Measurements from ENCODE around the gene RPTN.

The RPTN gene

GRCh38 chr1:152110365-152110859 is 48.6 kb downstream of the RPTN start:
- peak; percentile 43 for DNase-seq

DNA sequence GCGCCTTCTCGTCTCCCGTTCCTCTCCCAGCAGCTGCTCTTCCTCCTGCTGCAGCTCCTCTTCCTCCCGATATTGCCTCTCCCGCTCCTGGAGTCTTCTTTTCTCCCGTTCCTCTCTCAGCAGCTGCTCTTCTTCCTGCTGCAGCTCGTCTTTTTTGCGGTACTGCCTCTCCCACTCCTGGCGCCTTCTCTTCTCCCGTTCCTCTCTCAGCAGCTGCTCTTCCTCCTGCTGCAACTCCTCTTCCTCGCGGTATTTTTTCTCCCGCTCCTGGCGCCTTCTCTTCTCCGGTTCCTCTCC is 49.1 kb downstream of the RPTN start:
- DNase-seq: no peak

- DNase-seq: no peak
Observed at GRCh38 chr1:152109231-152109997, 49.6 kb downstream of the RPTN start.

GRCh38 chr1:152108882-152109222 is 50.2 kb downstream of the RPTN start:
- no peak for DNase-seq

GRCh38 chr1:152107984-152108881 is 50.8 kb downstream of the RPTN start:
- DNase-seq: no peak

GRCh38 chr1:152107031-152107983 is 51.7 kb downstream of the RPTN start:
- no peak for DNase-seq

DNA sequence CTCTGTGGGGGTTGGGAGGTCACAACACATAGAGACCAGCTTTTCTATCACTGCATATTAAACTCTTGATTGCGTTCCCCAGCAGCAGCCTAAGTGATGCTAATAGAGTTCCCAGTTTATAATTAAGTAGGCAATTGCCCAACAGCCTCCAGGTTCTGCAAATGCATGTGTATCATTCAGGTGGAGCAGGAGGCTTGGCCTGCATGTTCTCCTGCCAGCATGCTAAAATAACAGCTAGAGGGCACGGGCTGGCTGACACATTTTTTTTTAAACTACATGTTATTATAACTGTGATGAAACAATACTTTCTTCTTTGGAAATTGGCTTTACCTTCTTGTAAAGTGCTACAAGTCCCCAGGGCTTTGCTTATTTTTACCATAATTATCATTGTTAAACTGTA is 54.2 kb downstream of the RPTN start:
- DNase-seq: no peak
